Measurements from ENCODE around the gene CNTNAP1.

DNA sequence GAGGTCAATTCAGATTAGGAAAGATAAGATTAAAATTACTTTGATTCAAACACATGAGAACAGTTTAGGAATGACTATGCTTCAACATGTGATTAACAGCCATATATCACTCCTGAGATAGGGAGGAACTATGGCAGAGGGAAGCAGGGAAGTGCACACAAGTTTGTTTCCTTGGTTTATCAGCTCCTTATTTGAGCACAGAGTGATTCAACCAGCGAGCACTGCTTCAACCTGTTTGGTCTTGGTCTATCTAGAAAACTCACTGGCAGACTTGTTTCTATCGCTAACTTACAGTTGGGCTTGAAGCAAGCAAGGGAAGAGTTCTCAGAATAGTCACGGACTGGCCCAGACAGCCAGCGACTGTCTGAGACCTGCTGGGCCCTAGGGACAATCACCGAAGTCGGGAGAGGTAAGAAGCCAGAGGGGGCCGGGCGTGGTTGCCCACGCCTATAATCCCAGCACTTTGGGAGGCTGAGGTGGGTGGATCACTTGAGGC, 49.3 kb upstream of the CNTNAP1 start:
- TF ChIP-seq POLR2A (IDR thresholded peaks at IDR 0.05; ENCODE audit: low read depth, low read length) (no peak), TAF1 (IDR thresholded peaks at IDR 0.05; ENCODE audit: low read depth, low read length) (no peak), POLR2AphosphoS5 (IDR thresholded peaks at IDR 0.05; ENCODE audit: low read depth, low read length) (no peak)

Data from GM12891 (cell line).